ENCODE results near the gene PDE4D. TPM values are rescaled to one million over a fixed set of nuclear protein-coding genes. Genes with fewer than 3 reads are reported as not detected.

PDE4D gene
- total and polyA plus RNA-seq, 10 of the 15 experiments (the other 5 are each of a cell fraction or from before 2014, with no cell fraction given), result 0.87 to 4.1 (median 2.2) TPM

GRCh38 chr5:59393585-59394420 is 499.7 kb downstream of the PDE4D start:
- no peak for TF ChIP-seq EGR1 (IDR thresholded peaks at IDR 0.05; ENCODE audit: borderline replicate concordance in 1 of 2, low read depth in 2 of 2, low read length in 2 of 2)
- no peak for TF ChIP-seq KLF5 (IDR thresholded peaks at IDR 0.05; ENCODE audit: partially characterized antibody)
- no peak for TF ChIP-seq HCFC1 (IDR thresholded peaks at IDR 0.05; ENCODE audit: low read length)
- no peak for TF ChIP-seq RFX5 (IDR thresholded peaks at IDR 0.05; ENCODE audit: low read depth, low read length)
- TF ChIP-seq MLLT1 (IDR thresholded peaks at IDR 0.05), result no peak
- TF ChIP-seq SMARCA5 (IDR thresholded peaks at IDR 0.05), result no peak
- TF ChIP-seq MYC (IDR thresholded peaks at IDR 0.05; ENCODE audit: insufficient read depth, insufficient read length, insufficient replicate concordance, low read length, severe bottlenecking), result no peak
- no peak for TF ChIP-seq ASH2L (IDR thresholded peaks at IDR 0.05; ENCODE audit: borderline replicate concordance, low read depth)
- ChIA-PET CTCF (interaction anchor here (0.6 to 8.5 kb wide), 3 partner anchors 112 to 281 kb away, joined by 3 to 78 read pairs (median 3); no protein-coding TSS in a partner anchor), RAD21 (ENCODE audit: unreplicated experiment) (interaction anchor here (0.8 kb wide), 1 partner anchor 112 kb away, joined by 3 read pairs; no protein-coding TSS in a partner anchor), SMC1A (ENCODE audit: uncharacterized antibody, unreplicated experiment) (no interaction called here), POLR2A (no interaction called here)
- H4K20me1 ChIP-seq (ENCODE audit: control insufficient read depth, insufficient read depth), result no peaks in the 10 kb centered on the region
- no peaks in the 10 kb centered on the region for H3K4me1 ChIP-seq (ENCODE audit: control insufficient read depth, insufficient read depth, low read length)
- intact Hi-C loops (cut with micrococcal nuclease; ENCODE audit: unreplicated experiment), result no loop called here
- no TSS peak for BruUV-seq (replicated peaks)
- no peaks in the 10 kb centered on the region for H3K36me3 ChIP-seq (ENCODE audit: control insufficient read depth in 2 of 2, insufficient read depth in 2 of 2, low read length in 1 of 2)
- no peak overlapping the region for H2AFZ ChIP-seq (ENCODE audit: control insufficient read depth, low read depth, low read length)
- no peak overlapping the region for H3K4me3 ChIP-seq
- FAIRE-seq (no peak), DNase-seq (ENCODE audit: low read depth, low spot score) (no peak), ATAC-seq (no peak)
- no peaks in the 10 kb centered on the region for H3K27me3 ChIP-seq (replicated peaks in 1 of 2; ENCODE audit: control insufficient read depth in 2 of 2, insufficient read depth in 2 of 2, low read length in 1 of 2)
- in situ Hi-C loops (cut with MboI), result loop anchor here (5.0 kb wide), 1 partner anchor 278 kb away; no protein-coding TSS in a partner anchor
- no peaks in the 10 kb centered on the region for H3K9me3 ChIP-seq (replicated peaks; ENCODE audit: control insufficient read depth, insufficient read depth, low read length)
- 25% methylated on average over 4 of the region's 4 CpGs for whole genome bisulfite sequencing (ENCODE audit: insufficient coverage, insufficient replicate concordance, low lambda C conversion rate, missing lambda C conversion rate)
- no peak overlapping the region for H3K4me2 ChIP-seq (ENCODE audit: control insufficient read depth, insufficient read depth)
- H3K79me2 ChIP-seq (ENCODE audit: control insufficient read depth, insufficient read depth, low read length), result no peaks in the 10 kb centered on the region
- no peak overlapping the region for H3K9ac ChIP-seq (ENCODE audit: control insufficient read depth, insufficient read depth, low read length)
- no peak overlapping the region for H3K27ac ChIP-seq (ENCODE audit: control insufficient read depth, insufficient read depth)

All from GM12878 (cell line).